Stomach (tissue), 4 donors: ENCODE results near the gene PMP22.

ENCODE experiments used
- CTCF ChIP-seq, 7 experiments: fragments of 450-650 bp in 4 of 7; fragments of 200-600 bp in 3 of 7; sonication (generic) in 3 of 7; IDR thresholded peaks; one replicate each; pipeline ENCODE4 v1.5.1; 2016 to 2019; ENCODE audit warnings: antibody characterized with exemption in 7 of 7, control low read depth in 2 of 7, mild to moderate bottlenecking in 1 of 7
- EP300 ChIP-seq: sonication (generic); formaldehyde crosslinking; IDR thresholded peaks from one replicate; pipeline ENCODE4 v1.6.1; 2017; ENCODE audit warnings: antibody characterized with exemption
- POLR2A ChIP-seq, 4 donors: fragments of 450-650 bp; IDR thresholded peaks; one replicate each; pipeline ENCODE4 v1.6.1; 2016; ENCODE audit warnings: antibody characterized with exemption in 4 of 4, control low read depth in 2 of 4, mild to moderate bottlenecking in 1 of 4, moderate library complexity in 1 of 4
- POLR2AphosphoS5 ChIP-seq, 3 donors: sonication (generic); formaldehyde crosslinking; IDR thresholded peaks; one replicate each; pipeline ENCODE4 v1.6.1; 2016; ENCODE audit warnings: antibody characterized with exemption in 3 of 3

- no peak for TF ChIP-seq POLR2A (IDR thresholded peaks at IDR 0.05)
- no peak for TF ChIP-seq CTCF (IDR thresholded peaks at IDR 0.05)
- TF ChIP-seq POLR2AphosphoS5 (IDR thresholded peaks at IDR 0.05): no peak
- no peak for TF ChIP-seq EP300
Measured at GRCh38 chr17:15230866-15231265, 34.3 kb downstream of the PMP22 start.
